ENCODE results near the gene MORN1. TPM values are rescaled to one million over a fixed set of nuclear protein-coding genes. Genes with fewer than 3 reads are reported as not detected.

The MORN1 gene
- total and polyA plus RNA-seq, 2 of the 8 experiments (the other 6 are each of a cell fraction or from before 2014, with no cell fraction given) = 5.0 to 9.1 TPM

- Histone ChIP-seq H2BK120ac (replicated peaks; ENCODE audit: low read depth, low read length) (no peak overlapping the region), H3K9ac (replicated peaks in 1 of 4; ENCODE audit: extremely low read depth in 1 of 4, low read depth in 3 of 4, low read length in 3 of 4) (no peak overlapping the region), H3K36me3 (ENCODE audit: control insufficient read depth in 2 of 4, insufficient read depth in 4 of 4, low read length in 3 of 4) (peaks cover 20 to 54% (median 46%) of the 10 kb centered on the region in 4 experiments), H3K27me3 (replicated peaks in 1 of 4; ENCODE audit: control insufficient read depth in 3 of 4, extremely low read depth in 1 of 4, insufficient read depth in 3 of 4, low read length in 3 of 4) (no peaks in the 10 kb centered on the region), H3K27ac (ENCODE audit: low read depth, low read length) (no peak overlapping the region), H3K79me1 (ENCODE audit: low read depth, low read length) (no peaks in the 10 kb centered on the region; the same call in 1 of the 2 replicates), H4K8ac (ENCODE audit: extremely low read depth, insufficient read depth, low read length) (no peak overlapping the region), H4K20me1 (replicated peaks in 1 of 2; ENCODE audit: control insufficient read depth in 1 of 2, insufficient read depth in 2 of 2, low read length in 2 of 2) (peaks cover 4 to 30% of the 10 kb centered on the region in 2 experiments), H3K14ac (ENCODE audit: insufficient read length) (no peak overlapping the region), H3K23me2 (ENCODE audit: low read depth, low read length) (no peaks in the 10 kb centered on the region), H2AFZ (ENCODE audit: low read length) (no peak overlapping the region), H3K18ac (ENCODE audit: extremely low read depth, low read length) (no peak overlapping the region), H3K23ac (ENCODE audit: insufficient read length) (no peak overlapping the region), H3K4ac (replicated peaks; ENCODE audit: insufficient read length, low read depth, low read length) (no peak overlapping the region), H2BK20ac (ENCODE audit: low read length) (no peak overlapping the region), H2BK15ac (ENCODE audit: low read length) (no peak overlapping the region), H2AK5ac (ENCODE audit: low read depth, low read length) (no peak overlapping the region), H3K4me3 (ENCODE audit: extremely low read depth in 1 of 4, insufficient read depth in 2 of 4, low read depth in 3 of 4, low read length in 4 of 4) (no peak overlapping the region), H4K91ac (replicated peaks; ENCODE audit: insufficient read length, low read length) (no peak overlapping the region), H2BK12ac (ENCODE audit: low read depth, low read length) (no peak overlapping the region), H3K9me3 (ENCODE audit: insufficient read depth in 2 of 2, low read depth in 1 of 2, low read length in 1 of 2) (no peaks in the 10 kb centered on the region), H4K5ac (ENCODE audit: insufficient read length, low read depth, low read length) (no peak overlapping the region), H3K4me2 (ENCODE audit: insufficient read depth in 1 of 2, low read depth in 2 of 2, low read length in 2 of 2) (no peak overlapping the region), H3K56ac (replicated peaks; ENCODE audit: insufficient read length, low read depth, low read length) (no peak overlapping the region), H3K79me2 (ENCODE audit: control insufficient read depth in 1 of 2, insufficient read depth in 2 of 2, low read length in 2 of 2) (no peaks in the 10 kb centered on the region), H2BK5ac (ENCODE audit: low read depth, low read length) (no peak overlapping the region), H3K4me1 (replicated peaks in 1 of 4; ENCODE audit: control insufficient read depth in 3 of 4, insufficient read depth in 4 of 4, low read length in 3 of 4) (no peaks in the 10 kb centered on the region)
- no peak for DNase-seq (ENCODE audit: low read depth in 1 of 2, low spot score in 2 of 2)
- ChIA-PET CTCF (ENCODE audit: partially characterized antibody) (no interaction called here), POLR2A (ENCODE audit: partially characterized antibody) (interaction anchor here (3.8 to 6.7 kb wide), 3 partner anchors 8 to 22 kb away, joined by 13 to 29 read pairs (median 29); partner anchors contain the start of genes MORN1 and RER1)
- no peak for FAIRE-seq
- TF ChIP-seq ATF2 (IDR thresholded peaks at IDR 0.05; ENCODE audit: low read length) (no peak), USF2 (IDR thresholded peaks at IDR 0.05; ENCODE audit: low read length) (no peak), SUZ12 (IDR thresholded peaks at IDR 0.05; ENCODE audit: low read length) (no peak), TEAD4 (IDR thresholded peaks at IDR 0.05; ENCODE audit: low read depth, low read length) (no peak), MAX (IDR thresholded peaks at IDR 0.05) (no peak), ASH2L (IDR thresholded peaks at IDR 0.05; ENCODE audit: low read length) (no peak), EZH2 (IDR thresholded peaks at IDR 0.05; ENCODE audit: low read depth, low read length, severe bottlenecking) (no peak), POLR2AphosphoS5 (IDR thresholded peaks at IDR 0.05; ENCODE audit: low read depth, low read length) (no peak), SP4 (IDR thresholded peaks at IDR 0.05; ENCODE audit: low read length) (no peak), RBBP5 (IDR thresholded peaks at IDR 0.05; ENCODE audit: borderline replicate concordance, low read depth, low read length) (no peak)
- WGBS, 2 experiments (ENCODE audit: extremely low coverage in 1 of 2, insufficient coverage in 1 of 2, insufficient read length in 1 of 2, insufficient replicate concordance in 2 of 2, low coverage in 1 of 2, low lambda C conversion rate in 2 of 2, missing lambda C conversion rate in 1 of 2) = 89% methylated on average over 24 of the region's 24 CpGs; no CpG with 5 or more reads in 1 of the 2 experiments
These were observed 13.6 kb upstream of the MORN1 start for GRCh38 chr1:2404890-2405511.

Data from H1 (cell line).